GM04503 (cell line): ENCODE results near the gene CBX8.

Experiments used
- DNase-seq: peaks from one replicate; pipeline ENCODE4 v3.0.0-alpha.2; 2012; ENCODE audit warnings: low read depth

CBX8 gene

DNA sequence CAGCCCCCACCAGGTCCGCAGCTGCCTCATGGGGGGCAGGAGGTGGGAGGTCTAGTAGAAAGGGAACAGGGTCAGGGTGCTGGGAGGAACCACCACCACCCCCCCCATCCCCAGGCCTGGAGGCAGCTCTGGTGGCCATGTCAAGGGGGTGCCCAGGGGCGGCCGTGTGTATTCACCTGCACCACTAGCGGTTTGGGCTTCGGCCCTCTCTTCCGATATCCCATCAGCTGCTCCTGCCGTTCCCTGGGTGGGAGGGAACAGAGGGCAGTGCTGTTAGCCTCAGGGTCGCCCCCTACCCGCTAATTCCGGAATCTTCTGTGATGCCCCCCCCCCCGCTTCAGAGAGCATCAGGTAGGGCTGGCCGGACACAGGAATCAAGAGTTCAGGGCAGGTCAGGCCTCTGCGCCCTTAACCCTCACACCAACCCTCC lies 38.6 kb upstream of the CBX8 start:
- no peak for DNase-seq

- DNase-seq = no peak
Measured at GRCh38 chr17:79834565-79835469, 37.9 kb upstream of the CBX8 start.

- no peak for DNase-seq
Measured at GRCh38 chr17:79833744-79834564, 37.1 kb upstream of the CBX8 start.

DNA sequence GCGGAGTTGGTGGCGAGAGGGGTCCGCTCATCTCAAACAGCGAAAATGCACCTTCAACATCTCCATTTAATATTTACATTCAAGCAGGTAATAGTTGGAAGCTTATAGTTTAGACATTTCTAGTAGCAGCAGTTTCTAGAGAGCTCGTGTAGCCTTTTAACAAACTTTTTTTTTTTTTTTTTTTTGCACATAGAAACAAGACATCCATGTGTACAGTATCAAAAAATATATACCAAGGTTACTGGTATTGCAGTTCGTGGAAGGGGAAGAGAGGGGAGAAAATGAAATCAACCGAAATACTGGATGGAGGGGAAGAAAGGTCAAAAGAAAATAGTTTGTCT lies 36.2 kb upstream of the CBX8 start:
- no peak for DNase-seq

- DNase-seq = no peak
Measured at GRCh38 chr17:79832218-79833109, 35.6 kb upstream of the CBX8 start.

GRCh38 chr17:79831265-79832217 lies 34.7 kb upstream of the CBX8 start:
- no peak for DNase-seq

- no peak for DNase-seq
Measured at GRCh38 chr17:79830763-79831264, 33.9 kb upstream of the CBX8 start.

- no peak for DNase-seq
Measured at GRCh38 chr17:79830303-79830702, 33.4 kb upstream of the CBX8 start.

- DNase-seq = no peak
Measured at GRCh38 chr17:79829457-79829856, 32.6 kb upstream of the CBX8 start.

DNA sequence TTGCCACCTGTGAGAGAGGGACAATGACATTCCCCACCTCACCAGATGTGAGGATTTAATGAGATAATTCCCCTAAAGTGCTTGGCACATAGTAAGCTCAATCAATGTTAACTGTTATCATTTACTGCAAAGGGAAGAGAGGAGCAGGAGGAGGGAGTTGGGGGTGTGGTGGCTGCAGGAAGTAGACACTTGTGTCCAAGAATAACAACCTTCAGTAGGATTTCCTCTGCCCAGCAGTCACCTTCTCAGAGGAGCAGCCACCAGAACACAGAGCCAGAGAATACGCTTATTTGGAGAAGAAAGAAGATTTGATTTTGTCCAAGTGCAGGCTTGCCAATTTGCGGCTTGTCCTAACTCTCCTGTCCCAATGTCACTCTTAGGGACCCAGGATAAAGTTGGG lies 32.1 kb upstream of the CBX8 start:
- DNase-seq = no peak

DNA sequence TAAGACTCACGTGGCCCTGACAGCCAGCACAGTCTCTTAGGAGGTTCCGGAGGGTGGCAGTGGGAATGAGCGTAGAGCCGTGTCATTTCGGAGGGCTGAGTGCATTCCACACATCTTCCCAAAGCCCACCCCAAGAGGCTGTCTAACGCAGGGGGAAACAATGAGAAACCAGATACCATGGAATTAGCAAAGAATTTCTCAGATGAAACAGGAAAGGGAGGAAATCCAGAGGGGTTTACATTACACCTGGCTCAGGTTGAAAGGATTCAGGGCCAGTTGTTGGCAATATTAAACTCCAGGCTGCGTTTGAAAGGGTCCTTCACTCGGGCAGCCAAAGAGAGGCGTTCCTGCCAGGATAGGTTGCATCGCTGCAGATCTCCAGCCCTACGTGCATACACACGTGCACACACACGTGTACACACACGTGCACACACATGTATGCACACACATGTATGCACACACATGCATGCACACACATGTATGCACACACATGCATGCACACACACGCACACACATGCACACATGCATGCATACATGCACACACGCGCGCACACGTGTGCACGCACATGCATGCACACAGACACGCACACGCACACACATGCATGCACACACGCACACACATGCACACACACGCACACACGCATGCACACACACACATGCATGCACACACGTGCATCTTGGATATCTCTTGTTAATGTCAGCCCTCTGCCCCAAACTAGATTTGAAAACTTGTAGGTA lies 30.1 kb upstream of the CBX8 start:
- no peak for DNase-seq

DNA sequence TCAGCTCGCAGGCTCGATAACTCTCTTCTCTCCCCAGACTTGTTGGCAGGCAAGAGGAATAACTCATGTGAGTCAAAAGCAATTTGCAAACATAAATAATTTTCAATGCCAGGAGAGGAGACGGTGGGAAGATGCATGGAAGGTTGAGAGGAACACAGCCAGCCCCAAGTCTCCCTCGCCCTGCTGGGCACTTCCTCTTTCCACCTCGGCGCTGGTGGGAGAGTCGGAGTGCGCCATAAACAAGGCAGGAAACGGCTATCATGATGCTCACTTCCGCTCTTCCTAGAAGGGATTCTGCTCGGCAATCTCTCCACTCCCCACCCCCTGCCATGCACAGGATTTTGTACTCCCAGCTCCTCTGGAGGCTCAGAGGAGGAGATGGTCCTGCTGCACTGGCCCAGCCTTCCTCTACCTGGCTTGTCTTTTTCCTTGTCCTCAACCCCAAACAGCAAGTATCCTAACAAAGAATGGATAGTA lies 29.4 kb upstream of the CBX8 start:
- no peak for DNase-seq

DNA sequence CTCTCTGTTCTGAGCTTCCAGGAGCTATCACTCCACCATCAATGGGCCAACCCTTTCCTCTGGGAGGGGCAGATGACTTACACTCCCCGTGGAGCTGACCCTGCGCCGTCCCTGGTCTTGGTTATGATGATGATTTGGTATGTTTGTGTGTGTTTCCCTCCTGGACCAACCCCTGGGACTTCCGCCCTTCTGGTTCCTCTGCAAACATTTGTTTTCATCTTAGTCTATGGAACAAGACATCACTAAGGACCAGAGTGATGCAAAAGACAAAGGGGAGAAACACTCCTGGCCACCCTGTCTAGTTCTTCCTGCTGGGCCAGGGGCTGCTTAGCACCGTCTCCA lies 28.7 kb upstream of the CBX8 start:
- DNase-seq = no peak

DNA sequence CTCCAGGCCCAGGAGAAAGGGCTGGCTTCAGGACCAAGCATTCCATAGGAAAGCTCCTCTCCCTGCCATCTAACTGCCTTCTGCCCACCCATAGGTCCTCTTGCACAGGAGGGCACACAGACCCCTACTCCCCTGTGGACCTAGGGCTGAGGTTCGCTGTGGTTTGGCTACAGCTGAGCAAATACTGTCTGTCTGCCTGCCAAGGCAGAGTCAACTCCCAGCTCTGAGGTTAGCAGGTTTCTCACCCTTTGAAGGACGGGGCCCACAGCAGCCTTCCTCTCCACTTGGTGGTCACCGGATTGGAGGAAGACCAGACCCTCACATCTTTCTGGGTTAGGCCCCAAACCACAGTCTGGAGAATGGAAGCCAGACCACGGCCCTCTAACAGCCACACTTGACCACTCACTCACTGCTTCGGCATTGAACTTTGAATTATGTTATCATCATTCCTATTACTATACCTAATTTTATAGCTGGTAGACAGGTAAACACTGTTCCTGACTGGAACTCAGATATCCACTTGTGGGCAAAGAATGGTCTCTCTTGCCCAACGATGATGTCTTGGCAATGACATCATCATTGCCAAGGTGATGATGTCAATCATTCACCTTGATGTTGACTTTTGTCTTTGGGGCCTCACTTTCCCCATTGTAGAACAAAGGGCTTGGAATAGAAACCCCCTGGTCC lies 28.2 kb upstream of the CBX8 start:
- no peak for DNase-seq

DNA sequence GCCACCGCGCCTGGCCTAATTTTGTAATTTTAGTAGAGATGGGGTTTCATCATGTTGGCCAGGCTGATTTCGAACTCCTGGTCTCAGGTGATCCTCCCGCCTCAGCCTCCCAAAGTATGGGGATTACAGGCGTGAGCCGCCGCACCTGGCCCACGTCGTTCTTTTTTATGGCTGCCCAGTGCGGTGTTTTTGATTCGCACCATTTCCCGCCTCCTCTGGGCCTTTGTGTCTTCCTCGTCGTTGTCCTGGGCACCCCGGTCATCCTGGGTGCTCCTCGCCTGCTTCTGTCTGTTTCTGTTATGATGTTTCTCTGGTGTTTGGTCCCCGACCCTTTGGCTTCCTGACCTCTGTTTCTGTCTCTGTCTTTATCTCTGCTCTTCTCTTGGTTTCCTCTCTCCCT lies 27.4 kb upstream of the CBX8 start:
- no peak for DNase-seq

DNA sequence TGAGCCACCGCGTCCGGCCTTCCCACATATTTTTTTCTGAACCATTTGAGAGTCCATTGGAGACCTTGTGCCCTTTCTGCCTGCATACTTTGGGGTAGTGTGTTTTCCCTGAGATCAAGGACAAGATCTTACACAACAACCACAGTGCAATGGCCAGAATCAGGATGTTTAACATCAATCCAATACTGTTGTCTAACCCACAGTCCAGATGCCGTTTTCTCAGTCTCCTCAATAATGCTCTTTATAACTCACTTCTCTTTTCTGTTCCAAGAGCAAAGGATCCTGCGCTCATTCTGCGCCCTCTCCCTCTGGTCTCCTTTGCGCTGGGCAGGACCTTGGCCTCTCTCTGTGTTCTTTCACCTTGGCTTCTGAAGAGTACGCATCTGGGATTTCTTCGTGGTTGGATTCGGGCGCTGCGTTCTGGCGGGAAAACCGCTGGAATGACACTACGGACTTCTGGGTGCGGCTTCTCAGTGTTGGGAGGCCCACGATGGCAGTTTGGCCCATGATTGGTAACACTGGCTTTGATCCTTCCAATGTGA lies 25.8 kb upstream of the CBX8 start:
- no peak for DNase-seq

GRCh38 chr17:79821331-79822095 lies 24.6 kb upstream of the CBX8 start:
- no peak for DNase-seq

DNA sequence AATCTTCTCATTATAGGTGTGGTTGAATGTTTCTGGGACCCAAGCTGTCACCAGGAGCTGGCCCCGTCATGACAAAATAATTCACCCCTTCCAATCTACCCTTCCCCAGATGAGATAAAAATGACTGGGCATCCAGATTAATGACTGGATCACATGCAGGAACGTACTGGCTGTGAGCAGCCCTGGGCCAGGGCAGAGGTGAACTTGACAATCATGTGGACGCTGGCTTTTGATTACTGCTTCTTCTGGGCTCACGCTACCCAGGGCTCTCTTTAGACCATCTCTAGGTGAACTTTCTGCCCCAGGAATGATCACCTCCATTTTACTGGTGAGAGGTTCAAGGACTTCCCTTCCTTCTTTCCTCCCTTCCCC lies 24.1 kb upstream of the CBX8 start:
- DNase-seq = no peak
